Measurements from ENCODE around the gene UBE2D2.

The UBE2D2 gene

DNA sequence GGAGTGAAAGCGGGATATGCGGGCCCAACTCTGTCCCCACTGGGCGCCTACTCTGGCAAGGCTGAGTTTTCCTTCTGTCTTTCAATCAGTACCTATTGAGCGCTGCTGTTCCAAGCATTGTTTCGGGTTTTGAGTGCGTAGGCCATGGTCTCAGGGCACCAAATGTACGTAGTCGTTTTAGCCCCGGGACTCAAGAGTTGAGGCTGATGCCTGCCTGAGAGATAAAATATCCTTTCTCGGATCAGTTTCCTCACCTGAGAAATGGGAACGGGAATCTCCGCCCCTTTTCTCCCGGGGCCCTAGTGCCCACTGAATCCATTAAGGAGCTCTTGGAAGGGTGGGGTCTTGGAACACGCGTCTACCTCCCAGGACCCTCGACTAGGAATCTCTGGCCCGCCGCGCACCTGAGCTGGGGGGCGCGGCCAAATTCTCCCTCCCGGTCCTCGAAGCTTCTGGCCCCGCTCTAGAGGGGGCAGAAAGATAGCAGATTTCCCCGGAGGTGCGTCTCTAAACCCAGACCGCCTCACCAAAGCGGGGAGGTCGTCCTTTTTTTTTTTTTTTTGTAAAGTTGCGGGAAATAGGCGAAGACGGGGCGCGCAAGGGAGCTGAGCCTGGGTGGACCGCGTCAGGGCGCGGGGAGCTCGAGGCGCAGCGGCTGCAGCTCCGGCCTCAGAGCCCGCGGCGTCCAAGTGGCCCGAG is 86.5 kb downstream of the UBE2D2 start:
- DNase-seq (ENCODE audit: low read depth, low spot score) = peak; percentile 57

DNA sequence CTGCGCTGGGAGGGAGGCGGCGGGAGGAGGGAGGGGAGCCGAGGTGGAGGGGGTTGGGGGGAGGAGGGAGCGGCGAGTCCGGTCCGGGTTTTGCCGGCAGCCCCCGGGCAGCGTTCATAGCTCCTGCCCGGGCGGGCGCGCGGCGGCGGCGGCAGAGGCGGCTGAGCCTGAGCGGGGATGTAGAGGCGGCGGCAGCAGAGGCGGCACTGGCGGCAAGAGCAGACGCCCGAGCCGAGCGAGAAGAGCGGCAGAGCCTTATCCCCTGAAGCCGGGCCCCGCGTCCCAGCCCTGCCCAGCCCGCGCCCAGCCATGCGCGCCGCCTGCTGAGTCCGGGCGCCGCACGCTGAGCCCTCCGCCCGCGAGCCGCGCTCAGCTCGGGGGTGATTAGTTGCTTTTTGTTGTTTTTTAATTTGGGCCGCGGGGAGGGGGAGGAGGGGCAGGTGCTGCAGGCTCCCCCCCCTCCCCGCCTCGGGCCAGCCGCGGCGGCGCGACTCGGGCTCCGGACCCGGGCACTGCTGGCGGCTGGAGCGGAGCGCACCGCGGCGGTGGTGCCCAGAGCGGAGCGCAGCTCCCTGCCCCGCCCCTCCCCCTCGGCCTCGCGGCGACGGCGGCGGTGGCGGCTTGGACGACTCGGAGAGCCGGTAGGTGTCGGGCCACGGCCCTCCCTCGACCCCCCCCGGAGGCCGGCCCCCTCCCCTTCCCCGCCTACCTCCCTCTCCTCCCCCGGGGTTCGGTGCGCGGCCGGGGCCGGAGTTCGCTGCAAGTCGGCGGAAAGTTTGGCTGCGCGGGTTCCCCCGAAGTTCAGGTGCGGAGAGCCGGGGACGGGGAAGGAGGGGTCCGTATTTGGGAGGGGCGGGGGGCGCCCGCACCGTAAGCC is 87.3 kb downstream of the UBE2D2 start, which contains the start of gene CXXC5:
CXXC5 (plus strand) TSS at position 145 of the 877 bp plus-strand sequence. CDS start 32,175 bp downstream, outside the sequence.
- peak; percentile 90 for DNase-seq (ENCODE audit: low read depth, low spot score)

DNA sequence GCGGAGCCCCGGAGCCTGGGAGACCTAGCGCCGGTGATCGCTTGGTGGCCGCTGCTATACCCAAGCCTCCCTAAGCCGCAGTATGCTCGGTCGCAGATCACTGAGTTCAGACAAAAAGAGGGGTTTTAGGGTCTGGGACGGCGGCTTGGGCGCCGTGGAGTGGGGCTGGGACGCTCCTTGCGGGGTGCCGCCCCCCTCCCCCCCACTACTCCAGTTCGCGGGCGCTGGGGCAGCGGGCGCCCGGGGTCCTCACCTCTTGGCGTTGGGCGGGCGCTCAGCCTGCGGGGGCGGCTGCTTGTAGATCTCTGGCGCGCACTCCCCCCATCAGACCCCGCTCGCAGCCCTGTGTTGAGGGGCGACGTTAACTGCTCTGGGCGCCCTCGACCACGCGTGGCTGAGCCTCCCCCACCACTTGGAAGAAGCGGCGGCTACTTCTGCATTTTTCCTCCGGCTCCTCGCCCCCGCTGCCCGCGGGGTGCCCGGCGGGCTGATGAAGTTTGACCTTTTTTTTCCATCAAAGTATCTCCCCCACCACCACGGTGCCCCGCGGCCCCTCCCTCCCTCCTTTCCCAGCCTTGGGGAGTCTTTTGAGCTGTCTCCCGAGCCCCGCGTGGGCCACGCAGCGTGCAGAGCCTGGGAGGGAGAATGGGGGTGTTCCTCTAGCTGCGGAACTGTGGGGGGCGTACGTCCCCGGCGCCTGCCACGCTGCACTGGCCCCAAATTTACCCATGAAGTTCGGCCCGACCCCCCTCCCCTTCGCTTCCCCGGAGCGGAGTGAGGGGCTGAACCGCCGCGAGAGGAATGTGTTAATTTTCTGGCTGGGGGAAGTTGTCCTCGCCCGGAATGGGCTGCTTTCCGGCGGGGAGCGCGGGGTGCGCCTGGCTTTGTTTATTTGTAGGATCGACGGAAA is 88.2 kb downstream of the UBE2D2 start:
- peak; percentile 75 for DNase-seq (ENCODE audit: low read depth, low spot score)

DNA sequence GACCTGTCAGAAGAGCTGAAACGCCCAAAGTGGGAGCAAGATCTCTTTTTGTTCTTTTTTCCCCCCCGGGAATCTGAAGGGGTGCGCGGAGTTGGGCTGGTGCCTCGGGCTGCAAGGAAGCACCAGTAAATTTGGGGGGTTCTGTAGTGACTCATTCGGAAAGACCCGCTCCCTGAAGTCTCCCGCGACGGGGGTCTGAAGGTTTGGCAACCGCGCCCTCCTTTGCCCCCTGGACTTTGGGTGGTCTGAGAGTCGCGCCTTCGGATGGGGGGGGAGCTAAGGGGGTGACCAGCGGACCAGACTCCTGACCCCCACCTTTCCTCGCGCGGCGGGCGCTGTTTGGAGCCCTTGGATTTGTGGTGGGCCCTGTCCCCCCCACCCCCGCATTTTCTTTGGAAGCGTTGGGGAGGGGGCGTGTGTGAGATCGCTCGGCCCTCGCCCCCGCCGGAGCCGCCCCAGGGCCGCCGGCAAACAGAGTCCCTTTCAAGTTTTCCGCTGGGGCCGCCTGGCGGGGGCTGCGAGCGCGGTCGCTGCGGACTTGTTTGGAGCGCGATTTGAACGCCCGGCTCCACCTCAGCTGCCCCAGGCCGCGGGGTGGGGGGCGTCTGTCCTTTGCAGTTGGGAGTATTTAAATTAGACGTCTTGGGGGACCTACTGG is 89.0 kb downstream of the UBE2D2 start:
- peak; percentile 81 for DNase-seq (ENCODE audit: low read depth, low spot score)

DNA sequence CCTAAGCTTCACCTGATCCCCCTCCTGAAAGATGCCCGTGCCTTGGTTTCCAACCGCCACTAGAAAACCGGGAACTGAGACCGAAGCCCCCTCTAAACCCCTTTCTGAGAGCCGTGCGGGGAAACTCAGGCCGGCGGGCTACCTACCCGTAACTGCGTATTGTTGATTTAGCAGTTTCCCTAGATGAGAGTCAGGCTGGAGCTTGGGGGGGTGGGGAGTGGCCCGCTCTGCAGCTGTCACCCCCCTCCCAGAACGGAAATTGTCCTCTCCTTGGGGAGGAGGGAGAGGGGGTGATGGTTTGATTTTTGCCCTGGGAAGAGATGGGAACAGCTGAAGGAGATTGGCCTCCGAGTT is 89.5 kb downstream of the UBE2D2 start:
- DNase-seq (ENCODE audit: low read depth, low spot score) = no peak

DNA sequence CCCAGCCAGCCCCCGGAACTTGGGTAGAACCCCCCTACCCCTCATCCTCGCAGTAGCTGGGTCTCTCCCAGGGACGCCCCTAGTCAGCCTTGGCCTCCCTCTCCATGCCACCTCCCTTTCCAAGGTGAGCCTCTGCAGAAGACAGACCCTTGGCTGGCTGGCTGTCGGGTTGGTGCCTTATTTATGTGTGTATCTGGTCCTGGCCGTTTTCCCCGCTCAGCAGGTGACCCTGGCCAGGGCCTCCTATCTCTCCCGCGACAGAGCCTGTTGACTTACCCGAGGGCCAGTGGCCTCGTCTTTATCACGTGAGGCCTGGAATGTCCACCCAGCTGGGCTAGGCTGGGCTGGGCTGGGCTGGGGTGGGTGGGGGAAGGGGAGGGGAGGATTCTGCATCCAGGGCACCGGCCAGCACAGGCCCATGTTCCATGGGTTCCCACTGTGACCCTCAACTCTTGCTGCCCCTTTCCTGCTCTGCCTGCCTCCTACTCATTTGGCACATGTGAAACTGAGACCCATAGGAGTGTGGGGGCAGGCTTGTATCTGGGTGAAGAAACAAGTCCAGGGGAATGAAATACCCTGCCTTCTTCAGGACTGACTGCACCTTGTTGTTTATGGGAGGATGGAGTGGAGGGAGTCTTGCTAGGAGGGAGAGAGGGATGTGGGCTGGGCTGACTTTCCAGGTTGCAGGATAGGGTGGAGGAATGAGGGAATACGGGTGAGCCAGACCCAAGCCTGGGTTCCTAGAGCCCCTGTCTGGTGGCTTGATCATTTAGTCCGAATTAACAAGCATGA is 90.1 kb downstream of the UBE2D2 start:
- DNase-seq (ENCODE audit: low read depth, low spot score) = peak; percentile 88

DNA sequence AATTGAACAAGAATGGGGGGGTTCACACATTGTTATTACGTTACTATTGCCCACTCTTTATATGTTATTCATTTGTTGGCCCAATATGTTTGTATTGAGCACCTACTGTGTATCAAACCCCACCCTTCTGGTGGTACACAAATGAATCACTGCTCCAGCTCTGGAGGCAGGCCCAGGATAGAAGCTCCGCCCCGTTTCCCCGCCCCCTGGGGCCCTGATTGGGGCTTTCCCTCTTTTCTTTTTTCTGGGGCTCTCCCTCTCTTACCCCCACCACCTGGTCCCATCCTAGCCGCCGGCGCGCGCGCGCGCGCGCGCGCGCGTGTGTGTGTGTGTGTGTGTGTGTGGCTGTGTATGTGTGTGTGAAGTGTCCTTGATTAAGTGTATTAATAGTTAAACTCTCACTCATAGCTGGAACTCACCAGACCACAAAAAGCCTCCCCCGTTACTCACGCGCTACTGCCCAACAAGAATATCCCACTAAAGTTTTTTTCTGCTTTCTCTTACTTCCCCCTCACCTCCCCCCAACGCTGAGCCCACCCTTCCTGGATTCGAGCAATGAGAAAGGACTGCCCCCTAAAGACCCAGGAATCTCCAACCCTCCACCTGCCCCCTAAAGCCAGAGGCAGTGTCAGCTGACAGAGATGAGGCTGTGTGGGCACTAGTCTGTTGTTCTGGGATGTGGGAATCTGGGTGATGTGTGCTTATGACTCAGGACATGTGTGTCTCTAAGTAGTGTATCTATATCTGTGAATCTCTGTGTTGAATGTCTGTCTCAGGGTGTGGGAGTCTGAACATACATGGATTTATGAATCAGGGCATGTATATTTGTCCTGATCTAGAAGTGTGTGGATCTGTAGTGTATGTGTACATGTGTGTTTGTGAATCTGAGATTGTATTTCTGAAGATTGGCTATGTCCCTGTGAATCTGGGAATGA is 91.0 kb downstream of the UBE2D2 start:
- DNase-seq (ENCODE audit: low read depth, low spot score) = peak; percentile 85

DNA sequence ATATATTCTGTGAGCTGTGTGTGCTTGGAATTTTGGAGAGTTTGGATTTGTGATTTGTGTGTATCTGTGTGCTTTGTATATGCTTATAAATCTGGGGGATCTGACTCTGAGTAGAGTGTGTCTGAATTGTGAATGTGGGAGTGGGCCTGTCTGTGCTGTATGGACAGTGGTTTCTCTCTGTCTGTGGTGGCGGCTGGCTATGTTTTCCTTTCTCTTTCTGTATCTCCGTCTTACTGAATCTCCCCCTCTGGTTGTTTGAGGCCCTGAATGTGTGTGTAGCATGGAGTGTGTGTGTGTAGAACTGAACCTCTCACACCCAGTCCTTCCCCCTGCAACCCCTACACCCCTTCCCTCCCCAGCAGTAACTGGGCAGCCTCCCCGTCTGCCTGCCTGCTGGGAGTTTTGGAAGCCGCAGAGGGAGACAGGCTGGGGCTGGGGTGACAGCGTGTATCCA is 91.7 kb downstream of the UBE2D2 start:
- DNase-seq (ENCODE audit: low read depth, low spot score) = no peak

DNA sequence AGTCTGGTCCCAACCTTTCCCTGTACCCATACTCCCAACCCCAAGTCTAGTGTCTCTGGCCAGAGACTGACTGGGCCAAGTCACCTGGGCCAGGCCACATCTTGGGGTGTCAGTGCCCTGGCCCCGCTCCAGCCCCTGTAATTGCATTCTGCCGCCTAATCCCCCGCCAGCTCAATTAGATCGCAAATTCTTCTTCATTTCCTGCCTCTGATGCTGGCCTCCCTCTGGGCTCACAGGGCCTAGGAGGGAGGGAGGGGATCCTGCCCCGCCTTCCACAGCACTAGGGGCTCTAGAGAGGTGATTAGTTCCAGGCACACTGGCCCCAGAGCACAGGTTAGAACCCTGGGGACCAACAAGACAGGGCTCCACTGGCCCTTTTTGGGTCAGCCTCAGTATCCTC is 92.5 kb downstream of the UBE2D2 start:
- no peak for DNase-seq (ENCODE audit: low read depth, low spot score)

DNA sequence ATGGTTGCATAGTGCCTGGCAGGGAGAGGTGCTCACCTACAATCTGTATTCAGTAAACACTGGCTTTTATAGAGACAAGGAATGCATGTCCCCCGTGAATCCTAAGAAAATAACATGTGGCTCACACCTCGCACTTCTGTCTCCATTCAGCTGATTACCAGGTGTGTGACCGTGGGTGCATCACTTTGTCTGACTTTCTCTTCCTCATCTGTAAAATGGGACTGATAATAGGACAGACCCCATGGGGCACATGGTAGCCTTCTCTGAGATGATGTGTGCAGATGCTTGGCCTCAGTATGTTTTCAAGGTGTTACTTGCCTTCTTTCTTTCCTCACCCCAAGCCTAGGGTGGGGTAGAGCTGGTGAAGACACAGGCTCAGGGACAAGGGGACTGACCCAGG is 93.3 kb downstream of the UBE2D2 start:
- no peak for DNase-seq (ENCODE audit: low read depth, low spot score)

DNA sequence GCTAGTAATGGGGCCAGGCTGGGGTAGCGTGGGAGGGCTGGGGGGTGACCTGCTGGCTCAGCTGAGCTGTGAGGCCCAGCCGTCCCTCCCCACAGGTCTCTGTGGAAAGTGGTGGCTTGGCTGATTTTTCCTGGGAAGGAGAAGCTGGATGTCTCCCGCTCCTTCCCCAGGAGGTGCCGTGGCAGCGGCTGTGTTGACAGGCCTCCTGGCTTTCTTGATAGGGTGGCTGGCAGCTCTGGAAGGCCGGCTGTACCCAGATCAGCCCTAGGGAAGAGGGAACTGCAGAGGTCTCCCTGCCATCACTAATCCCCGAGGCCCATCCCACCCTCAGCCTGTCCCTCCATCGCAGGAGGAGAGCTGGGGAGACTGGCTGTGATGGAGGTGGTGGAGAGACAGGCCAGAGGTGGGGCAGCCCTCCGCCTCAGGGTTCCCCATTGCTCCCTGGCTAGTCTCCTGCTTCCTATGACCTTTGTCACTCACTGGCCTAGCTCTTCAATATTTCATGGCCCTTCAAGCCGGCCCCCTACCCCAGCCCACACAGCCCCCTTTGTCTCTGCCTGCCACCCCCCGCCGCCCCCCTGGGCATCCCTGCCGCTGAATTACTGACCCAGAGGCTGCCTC is 93.8 kb downstream of the UBE2D2 start:
- no peak for DNase-seq (ENCODE audit: low read depth, low spot score)

DNA sequence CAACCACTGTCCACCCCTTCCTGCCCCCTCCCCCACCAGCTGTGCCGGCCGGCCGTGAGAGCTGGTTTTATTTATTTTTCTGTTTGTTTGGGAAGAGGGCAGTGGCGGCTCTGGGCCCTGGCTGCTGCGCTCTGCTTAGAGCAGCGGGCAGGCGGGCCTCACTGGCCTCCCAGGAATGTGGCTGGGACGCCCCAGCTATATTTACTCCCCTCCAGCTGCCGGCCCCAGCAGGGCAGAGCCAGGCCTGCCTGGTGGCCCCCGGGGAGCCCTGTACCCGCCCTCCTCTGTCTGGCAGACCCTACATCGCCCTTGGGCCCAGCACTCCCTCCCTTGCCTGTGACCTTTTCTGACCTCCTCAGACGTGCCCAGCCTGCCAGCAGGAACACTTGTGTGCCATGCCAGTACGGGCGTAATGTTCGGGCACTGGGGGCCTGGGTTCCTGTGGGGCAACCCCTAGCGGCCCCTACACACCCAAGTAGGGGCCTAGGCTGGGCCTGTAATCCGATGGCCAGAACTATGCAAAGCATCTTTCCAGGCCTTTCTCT is 94.7 kb downstream of the UBE2D2 start:
- DNase-seq (ENCODE audit: low read depth, low spot score) = peak; percentile 76

DNA sequence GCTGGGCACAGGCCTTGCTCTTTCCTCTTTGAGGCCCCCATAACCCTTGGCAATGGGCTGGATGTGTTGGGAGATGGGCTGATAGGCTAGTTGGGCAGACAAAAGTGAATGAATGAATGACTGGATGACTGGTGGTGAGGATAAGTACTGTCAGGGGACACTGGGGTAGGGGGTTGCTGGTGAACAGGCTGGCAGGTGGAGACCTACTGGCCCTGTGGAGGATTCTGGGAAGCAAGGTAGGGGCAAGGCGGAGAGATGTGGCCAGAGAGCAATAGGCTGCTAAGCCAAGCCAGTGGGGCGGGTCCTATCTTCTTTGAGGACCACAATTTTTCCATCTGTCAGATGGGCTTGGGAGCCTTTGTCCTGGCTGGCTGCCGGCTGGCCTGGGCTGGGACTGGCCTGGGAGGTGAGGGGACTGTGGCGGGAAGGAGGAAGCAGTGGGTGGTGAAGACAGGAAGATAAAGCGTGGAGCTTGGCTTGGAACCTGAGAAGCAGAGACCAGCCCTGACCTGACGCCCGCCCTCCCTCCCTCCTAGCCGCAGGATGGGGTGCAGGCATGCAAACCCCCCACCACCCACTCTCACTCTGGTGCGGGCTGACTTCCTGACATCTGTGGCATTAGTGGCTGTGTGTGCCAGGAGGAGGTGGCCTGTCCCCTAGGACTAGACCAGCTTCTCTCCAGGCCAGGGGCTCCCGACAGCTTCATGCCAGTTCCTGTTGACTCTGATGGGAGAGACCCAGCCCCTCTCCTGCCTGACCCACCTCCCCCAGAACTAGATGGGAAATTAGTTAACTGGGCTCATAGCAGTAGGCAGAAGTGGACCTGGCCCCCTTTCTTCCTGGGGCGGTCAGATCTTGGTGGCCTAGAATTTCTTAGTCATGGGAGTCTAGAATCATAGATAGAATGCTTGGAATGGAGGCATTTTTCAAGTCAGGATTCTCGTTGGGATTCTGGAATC is 96.5 kb downstream of the UBE2D2 start:
- DNase-seq (ENCODE audit: low read depth, low spot score) = no peak

DNA sequence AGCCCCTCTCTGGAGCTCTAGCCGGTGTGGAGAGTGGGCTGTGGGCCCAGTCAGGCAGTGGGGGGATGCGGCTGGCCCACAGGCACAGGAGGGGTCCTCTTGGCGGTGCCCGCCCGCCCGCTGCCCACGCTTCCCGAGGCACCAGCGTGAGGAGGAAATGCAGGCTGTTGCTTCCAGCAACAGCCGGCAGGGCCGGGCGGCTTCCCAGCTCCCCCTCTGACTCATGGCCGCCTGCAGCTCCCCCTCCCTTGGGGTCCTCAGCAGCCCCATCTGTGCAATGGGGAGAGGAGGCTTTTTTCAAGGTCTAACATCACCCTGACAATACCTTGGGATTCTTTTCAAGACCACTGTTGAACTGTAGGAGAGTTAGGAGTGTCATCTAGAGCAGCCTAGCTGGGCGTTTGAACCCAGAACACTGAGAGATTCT is 97.4 kb downstream of the UBE2D2 start:
- no peak for DNase-seq (ENCODE audit: low read depth, low spot score)

DNA sequence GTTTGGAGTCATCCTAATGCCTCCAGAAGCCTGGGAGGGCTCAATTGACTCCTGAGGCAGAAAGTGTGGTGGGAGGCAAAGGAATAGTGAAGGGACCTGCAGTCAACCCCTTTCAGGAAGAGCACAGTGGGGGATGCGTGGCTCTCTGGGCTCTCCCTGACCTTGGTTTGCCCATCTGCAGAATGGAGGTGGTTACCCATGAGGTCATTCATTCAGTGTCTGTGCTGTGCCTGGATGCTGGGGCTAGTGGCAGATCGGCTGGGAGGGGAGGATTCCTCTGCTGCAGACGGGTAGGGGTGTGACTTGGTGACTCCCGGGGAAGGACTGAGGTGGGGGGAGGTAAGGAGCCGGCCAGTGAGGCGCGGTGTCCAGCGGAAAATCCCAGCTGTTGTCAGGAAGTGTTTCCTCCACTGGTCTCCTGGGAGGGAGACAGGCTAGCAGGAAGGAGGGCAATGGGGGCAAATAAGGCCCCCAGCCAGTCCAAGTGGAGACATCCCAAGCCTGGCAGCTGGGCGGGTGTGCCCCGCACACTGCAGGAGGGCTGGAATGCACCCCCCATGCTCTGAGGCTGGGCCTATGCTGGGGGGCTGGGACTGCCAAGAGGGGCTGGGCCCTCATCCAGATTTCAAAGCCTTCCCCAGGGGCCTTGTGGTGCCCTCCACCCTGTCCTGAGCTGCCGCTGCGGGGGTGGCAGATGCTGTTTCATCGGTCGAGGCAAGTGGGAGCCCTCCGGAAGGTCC is 98.0 kb downstream of the UBE2D2 start:
- DNase-seq (ENCODE audit: low read depth, low spot score) = peak; percentile 75

DNA sequence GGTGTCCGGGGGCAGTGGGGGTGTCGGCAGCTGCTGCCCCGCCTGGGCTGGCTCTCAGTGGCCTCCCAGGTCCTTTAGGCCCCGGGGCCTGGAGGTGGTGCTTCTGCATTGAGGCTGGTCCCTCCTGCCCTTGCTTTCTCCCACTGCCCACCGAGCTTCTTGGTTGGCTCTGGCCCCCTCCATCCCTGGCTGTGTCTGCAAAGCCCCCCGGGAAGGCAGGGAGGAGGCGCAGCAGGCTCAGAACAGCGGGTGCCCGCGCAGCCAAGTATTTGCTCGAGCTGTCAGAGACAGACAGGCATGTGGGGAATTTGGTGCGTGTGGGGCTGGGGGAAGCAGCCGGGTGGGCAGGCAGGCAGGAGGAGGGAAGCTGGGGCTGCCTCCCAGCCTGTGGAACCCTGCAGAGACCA is 98.6 kb downstream of the UBE2D2 start:
- DNase-seq (ENCODE audit: low read depth, low spot score) = peak; percentile 65

Measured in ELF-1 (cell line).